Dedifferentiated amniotic fluid mesenchymal stem cell (primary cell): ENCODE results near the gene C9orf43.
"Not testable (repeated sequence)": the region's sequence is repeated elsewhere in the genome, so short reads cannot be mapped to it uniquely, and the experiment has no call there.

Source experiments
- DNase-seq: peaks from one replicate; pipeline ENCODE4 v3.0.0-alpha.2; 2016; ENCODE audit errors: extremely low spot score

The C9orf43 gene, protein sequence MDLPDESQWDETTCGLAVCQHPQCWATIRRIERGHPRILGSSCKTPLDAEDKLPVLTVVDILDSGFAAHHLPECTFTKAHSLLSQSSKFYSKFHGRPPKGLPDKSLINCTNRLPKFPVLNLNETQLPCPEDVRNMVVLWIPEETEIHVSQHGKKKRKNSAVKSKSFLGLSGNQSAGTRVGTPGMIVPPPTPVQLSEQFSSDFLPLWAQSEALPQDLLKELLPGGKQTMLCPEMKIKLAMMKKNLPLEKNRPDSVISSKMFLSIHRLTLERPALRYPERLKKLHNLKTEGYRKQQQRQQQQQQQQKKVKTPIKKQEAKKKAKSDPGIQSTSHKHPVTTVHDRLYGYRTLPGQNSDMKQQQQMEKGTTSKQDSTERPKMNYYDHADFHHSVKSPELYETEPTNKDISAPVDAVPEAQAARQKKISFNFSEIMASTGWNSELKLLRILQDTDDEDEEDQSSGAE

DNA sequence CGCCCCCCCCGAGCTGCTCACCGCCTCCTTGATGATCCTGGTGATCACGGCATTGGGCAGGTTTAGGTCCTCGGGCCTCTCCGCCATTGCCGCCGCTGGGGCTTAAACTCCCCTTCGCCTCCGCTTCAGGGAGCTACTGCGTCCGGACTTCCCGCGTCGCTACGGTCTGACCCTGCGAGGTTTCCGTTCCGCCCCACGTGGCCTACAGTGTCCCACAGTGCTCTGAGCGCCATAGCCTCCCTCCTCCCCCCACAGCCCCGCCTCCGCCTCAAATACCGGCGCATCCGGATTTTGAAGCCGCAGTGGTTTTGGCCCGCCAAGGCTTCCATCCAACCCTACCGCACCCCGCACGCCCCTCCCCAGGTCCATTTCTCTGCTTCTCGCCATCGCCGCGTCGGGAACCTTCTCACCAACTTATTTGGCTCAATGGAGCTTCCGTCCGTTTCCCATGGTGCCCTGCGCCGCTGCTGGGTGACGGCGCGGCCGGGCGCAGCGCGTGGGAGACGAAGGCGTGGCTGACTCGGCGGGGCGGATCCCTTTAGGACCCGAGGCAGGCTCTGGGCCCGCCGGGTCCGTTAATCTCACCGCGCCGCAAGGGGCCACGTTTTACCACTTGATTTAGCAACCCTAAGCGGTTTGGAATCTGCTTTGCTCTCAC, at the start of gene C9orf43, which contains the start of gene POLE3:
TSS of gene C9orf43 (plus strand) at position 541 of the 658 bp plus-strand sequence. CDS start 2,747 bp downstream, outside the sequence.
TSS of gene POLE3 (minus strand) at position 469 of the 658 bp plus-strand sequence. CDS start at position 87, 382 bp downstream.
- peak; percentile 96 for DNase-seq

DNA sequence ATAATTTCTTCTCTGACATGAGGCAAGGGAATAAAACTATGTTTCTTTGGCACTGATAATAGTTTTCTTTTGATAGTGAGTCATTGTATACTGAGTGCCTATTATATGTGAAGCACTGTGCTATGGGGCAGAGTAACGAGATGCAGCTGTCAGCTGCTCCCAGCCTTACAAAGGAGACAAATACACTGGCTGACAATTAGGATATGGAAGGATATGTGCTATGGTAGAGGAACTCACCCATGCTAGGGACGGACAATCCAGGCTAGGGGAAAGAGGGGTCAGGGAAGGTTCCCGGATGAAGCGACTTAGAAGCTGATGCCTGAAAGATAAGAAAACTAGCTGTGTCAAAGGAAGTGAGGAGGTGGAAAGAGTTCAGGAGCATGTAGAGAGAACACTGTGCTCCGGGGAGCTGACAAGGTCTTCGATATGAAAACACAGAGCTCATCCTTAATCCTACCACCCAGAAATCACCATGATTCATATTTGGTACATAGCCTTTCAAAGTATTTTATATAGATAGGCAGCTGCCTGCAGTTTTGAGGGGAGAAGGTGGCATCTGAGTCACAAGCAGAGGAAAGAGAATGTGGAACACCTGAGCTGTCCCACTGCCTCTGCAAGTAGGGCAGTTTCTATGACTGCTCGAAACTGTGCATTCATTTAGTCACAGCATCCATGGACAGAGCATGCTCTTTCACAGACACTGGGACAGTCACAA, 49.1 kb upstream of the C9orf43 start:
- no peak for DNase-seq

DNA sequence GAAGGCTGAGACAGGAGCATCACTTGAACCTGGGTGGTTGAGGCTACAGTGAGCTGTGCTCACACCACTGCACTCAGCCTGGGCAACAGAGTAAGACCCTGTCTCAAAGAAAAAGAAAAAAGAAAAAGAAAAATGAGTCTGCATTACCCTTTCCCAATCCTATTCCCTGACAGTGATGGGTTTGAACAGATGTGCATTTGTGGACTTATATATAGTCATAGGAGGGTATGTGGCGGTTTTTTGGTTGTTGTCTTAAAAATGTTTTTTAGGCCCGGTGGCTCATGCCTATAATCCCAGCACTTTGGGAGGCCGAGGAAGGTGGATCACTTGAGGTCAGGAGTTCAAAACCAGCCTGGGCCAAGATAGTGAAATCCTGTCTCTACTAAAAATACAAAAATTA, 47.2 kb upstream of the C9orf43 start:
- DNase-seq = no peak

DNA sequence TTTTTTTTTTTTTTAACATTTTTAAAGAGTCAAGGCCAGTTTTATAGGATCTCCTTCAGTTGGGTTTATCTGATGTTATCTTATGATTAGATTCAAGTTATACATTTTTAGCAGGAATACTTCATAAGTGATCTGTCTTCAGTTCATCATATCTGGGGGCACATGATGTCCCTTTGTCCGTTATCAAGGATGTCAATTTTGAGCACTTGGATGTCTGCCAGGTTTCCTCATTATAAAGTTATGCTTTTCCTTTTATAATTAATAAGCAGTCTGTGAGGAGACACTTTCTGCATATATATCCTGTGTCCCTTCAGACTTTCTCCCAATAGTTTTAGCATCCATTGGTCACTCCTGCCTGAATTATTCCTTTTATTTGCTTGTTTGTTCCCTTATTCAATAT, 45.6 kb upstream of the C9orf43 start:
- DNase-seq = no peak

DNA sequence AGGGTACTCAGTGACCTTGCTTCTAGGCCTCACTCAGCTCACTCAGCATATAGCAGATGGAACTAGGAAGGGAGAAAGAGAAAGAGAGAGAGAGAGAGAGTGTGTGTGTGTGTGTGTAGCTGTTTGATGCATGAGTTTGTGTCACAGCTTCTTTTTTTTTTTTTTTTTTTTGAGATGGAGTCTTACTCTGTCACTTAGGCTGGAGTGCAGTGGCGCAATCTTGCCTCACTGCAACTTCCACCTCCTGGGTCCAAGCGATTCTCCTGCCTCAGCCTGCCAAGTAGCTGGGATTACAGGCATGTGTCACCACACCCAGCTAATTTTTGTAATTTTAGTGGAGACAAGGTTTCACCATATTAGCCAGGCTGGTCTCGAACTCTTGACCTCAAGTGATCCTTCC, 44.9 kb upstream of the C9orf43 start:
- DNase-seq = not testable (repeated sequence)

DNA sequence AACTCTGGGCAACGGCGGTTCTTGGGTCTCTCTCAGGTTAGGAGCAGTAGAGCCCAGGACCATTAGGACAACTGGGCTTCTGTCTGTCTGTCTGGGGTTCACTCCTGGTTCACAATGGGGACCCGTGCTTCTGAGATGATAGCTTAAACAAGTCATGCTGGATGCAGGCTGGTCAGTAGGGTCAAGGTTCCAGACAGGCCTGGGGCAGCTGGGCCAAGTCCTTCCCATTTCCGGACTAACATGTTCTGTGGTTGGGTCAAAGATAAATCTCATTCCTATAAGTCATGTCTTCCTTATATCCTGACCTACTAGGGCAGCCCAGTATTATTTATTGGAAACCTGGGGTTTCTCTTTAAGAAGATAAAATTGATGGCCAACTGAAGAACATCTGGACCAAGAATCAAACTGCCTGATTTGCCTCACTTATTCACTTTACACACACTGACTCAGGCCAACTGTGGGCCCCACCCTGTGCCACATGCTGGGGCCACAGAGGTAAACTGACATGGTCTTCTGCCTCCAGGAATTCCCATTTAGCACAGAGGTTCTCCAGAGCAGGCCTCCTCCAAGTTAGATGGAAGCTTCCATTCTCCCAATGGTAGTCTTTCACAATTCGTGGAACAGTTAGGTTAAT, 42.1 kb upstream of the C9orf43 start:
- no peak for DNase-seq

DNA sequence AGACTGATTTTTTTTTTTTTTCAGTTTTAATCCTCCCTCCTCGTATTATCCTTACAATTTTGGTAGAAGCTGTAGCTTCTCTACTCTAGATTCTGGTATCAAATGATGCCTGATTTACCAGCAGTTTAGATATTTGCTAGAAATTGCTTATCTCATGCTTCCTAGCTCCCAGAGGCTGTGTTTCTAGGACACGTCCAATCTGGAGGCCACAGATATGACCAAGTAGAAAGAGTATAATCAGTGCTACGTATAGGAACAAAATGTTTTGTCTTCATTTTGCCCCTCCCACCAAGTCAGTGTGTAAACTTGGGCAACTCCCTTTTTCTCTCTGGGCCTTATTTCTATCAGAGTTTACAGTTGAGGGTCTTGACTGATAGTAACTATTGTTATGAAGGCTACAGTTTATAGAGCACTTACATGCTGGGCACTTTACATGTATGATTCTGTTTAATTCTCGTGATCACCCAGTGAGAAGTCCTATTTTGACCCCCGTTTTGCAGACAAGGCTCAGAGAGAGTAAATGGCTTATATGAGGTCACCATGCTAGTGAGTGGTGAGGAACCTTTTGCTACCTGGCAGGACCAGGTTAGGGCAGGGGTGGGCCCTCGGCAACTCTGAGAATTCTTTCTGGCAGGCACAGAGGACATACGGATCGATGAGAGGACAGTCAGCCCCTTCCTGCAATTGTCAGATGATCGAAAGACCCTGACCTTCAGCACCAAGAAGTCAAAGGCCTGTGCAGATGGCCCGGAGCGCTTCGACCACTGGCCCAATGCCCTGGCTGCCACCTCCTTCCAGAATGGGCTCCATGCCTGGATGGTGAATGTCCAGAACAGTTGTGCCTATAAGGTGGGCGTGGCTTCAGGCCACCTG, 41.3 kb upstream of the C9orf43 start:
- DNase-seq = no peak

DNA sequence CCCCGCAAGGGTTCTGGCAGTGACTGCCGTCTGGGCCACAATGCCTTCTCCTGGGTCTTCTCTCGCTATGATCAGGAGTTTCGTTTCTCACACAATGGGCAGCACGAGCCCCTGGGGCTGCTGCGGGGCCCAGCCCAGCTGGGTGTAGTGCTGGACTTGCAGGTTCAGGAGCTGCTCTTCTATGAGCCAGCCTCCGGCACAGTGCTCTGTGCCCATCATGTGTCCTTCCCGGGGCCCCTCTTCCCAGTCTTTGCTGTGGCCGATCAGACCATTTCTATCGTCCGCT, 40.7 kb upstream of the C9orf43 start:
- no peak for DNase-seq

DNA sequence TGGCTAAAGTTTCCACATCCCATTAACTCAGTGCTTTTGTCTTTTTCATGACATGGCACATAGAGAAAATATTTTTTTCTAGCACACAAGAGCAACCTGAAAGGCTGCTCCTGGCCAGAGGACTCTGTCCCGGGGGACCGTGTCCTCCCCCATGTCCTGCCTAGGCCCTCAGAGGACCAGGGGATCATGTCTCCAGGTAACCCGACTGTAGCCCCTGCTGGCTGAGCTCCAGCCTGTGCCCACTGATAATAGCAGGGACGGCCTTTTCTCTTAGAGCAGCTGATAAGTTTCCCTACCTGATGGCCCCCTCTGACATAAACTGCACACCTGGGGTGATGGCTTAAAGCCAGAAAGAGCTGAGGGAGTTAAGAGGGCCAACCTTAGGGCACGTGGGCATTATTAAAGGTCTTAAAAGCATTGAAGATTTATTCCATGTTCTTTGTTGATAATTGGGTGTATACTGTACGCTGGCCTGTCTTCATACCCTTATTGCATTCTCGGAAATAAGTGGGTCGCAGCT, 39.7 kb upstream of the C9orf43 start:
- DNase-seq = no peak

DNA sequence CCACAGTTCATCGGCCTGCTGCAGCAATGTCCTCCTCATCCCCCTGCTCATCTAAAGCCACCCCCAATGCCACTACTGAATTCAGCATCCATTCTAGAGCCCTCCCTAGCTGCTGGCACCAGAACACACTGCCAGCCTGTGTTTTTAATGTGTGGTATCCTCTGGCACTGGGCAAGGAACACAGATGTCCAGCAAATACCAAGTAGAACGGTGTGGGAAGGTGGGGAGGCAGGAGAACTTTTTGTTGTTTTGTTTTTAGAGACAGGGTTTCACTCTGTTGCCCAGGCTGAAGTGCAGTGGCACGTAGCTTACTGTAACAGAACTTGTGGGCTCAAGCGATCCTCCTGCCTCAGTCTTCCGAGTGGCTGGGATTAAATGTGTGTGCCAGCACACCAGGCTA, 38.5 kb upstream of the C9orf43 start:
- no peak for DNase-seq

DNA sequence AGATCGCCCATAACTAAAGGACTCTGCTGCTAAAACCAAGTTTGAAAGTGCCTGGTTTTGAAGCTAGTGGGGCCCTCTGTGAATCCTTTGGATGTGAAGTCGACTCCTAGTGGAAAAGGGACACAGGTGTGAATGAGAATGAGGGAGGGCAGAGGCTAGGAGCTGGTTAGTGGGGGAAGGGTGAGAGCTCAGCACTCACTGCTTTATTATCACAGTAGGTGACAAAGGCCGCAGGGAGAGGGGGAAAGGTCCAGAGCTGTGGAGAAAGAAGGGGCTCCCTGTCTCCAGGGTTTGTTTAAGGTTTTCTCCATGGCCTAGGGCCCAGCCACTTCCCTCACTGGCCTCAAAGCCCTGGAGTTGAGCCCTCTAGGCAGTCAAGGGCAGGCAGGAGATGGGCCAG, 37.3 kb upstream of the C9orf43 start:
- DNase-seq = no peak

DNA sequence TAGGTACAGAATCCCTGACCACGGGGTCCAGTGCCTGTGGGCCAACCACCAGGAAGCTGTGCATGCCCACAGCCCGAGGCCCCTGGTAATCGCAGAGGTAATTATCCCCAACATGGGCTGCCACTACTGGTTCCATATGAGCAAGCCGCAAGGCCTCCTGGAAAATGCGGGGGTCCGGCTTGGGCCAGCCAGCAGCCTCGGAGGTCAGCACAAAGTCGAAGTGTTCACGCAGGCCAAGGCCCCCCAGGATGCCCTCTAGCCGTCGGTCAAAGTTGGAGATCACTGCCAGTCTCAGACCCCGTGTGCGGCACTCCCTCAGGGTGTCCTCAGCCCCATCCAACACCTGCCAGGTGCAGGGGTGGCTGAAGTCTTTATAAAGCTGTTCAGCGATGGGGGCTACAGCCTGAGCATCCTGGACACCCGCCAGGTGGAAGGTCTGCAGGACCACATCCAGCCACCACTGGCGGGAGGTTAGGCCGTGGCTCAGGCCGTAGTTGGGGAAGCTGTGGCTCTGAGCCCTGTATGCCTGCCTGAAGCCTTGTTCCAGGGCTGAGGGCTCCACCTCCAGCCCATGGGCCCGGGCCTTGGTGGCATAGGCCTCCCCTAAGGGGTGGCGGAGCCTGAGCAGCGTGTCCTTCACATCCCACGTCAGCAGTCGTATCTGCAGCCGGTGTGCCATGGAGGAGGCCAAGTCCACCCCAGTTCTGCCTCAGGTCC, 36.7 kb upstream of the C9orf43 start:
- DNase-seq = no peak

DNA sequence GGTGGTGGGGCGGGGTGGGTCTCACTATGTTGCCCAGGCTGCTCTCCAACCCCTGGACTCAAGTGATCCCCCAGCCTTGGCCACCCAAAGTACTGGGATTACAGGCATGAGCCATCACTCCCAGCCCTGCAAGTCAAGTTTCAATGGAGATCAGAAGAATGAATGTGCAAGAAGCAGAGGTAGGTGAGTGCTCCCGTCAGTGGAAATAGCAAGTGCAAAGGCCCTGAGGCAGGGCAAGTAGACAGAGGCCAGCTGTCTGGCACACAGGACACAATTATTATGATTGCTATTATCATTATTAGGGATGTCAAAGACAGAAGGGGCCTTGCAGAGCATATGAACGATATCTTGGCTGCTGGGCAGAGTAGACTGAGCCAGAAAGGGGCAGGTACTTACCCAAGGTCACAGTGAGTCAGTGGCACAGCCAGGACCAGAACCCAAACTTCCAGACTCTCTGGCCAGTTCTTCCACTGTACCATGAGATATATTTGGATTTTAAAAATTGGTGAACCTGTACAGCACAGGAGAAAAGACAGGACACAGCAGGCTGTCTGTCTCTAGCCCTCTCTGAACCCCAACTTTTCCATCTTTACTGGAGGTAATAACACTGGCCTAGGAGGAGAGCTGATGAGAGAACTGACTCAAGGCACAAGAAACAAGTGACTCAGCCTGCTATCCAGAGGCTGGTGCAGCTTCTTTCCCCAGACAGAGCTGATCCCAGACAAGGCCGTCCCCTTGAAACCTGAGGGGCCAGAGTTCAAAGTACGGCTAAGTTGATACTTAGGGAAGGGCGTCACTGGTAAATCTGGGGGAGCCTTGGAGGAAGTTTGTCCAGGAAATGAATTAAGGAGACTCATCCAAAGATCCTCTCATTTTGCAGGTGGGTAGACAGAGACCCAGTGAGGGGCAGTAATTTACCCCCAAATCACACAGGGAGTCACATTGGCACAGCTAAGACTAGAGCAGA, 35.2 kb upstream of the C9orf43 start:
- no peak for DNase-seq

DNA sequence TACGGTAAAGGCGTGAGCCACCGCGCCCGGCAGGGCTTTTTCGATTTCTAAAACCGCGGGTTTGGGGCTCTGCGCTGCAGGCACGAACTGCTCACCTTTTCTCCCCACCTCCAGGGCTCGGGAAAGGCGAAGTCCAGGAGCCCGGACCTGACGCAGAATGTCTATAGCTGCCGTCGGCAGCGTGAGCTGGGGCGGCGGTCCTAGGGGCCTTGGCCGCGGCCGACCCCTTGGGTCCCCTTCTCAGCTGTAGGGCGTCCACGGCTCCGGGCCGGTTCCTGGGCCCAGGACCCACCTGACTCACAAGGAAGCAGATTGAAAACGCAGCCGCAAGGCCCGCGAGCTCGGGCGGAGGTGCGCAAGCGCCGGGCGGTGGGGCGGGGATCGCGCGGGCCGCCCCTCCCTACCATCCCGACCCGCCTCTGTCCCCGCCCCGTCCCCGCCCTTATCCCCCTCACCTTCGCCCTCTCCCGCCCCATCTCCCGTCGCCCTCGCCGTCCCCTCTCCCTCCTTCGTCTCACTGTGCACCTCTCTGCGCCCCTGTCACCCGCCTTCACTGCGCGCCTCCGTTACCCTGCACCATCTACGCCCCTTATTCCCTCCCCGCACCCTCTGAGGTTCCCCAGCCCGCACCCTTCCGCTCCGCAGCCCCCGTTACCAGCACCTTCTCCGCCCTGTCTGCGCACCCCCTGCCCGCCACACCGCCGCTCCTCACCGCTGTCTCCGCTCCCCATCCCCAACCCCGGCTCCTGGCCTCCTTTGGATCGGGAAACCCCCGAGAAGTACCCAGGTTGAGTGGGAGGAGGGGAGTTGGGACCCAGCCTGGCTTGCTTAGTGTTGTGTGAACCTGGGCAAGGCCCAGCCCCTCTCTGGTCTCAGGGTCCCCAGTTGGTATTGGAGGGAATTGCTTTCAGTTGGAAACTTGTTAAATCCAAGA, 33.6 kb upstream of the C9orf43 start, which contains the start of gene HDHD3:
TSS of gene HDHD3 (minus strand) at position 353 of the 934 bp plus-strand sequence. CDS start 2,632 bp downstream, outside the sequence.
- peak; percentile 37 for DNase-seq

DNA sequence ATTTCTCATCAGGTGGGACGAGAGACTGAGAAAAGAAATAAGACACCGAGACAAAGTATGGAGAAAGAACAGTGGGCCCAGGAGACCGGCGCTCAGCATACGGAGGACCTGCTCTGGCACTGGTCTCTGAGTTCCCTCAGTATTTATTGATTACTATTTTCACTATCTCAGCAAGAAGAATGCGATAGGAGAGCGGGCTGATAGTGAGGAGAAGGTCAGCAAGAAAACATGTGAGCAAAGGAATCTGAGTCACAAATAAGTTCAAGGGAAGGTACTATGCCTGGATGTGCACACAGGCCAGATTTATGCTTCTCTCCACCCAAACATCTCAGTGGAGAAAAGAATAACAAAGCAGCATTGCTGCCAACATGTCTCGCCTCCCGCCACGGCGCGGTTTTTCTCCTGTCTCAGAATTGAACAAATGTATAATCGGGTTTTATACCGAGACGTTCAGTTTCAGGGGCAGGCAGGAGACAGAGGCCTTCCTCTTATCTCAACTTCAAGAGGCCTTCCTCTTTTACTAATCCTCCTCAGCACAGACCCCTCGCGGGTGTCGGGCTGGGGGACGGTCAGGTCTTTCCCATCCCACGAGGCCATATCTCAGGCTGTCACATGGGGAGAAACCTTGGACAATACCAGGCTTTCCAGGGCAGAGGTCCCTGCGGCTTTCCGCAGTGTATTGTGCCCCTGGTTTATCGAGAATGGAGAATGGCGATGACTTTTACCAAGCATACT, 31.3 kb upstream of the C9orf43 start:
- DNase-seq = not testable (repeated sequence)

DNA sequence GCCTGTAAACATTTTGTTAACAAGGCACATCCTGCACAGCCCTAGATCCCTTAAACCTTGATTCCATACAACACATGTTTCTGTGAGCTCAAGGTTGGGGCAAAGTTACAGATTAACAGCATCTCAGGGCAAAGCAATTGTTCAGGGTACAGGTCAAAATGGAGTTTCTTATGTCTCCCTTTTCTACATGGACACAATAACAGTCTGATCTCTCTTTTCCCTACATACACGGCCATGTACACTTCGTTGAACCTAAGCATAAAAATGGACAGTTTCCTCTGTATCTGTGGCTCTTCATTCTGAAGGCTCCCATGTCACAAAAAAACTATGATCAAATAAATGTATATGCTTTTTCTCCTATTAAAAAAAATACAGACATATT, 30.7 kb upstream of the C9orf43 start:
- not testable (repeated sequence) for DNase-seq

DNA sequence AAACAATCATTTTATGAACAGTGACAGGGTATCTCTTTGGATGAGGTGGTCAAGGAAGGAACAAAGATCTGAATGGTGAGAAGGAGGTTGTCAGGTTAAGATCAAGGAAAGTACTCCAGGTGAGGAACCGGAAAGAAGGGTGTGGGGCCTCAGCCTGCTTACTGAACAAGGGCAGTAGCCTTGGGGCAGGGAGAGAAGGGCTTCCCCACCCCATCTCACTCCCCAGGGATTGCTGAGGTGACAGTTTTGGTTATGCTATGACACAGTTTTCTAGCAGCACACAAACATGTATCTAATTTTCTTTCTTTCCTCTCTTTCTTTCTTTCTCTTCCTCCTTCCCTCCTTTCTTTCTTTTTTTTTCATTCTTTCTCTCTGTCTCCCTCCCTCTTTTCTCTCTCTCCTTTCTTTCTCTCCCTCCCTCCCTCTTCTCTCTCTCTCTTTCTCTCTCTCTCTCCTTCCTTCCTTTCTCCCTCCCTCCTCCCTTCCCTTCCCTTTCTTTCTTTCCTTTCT, 29.6 kb upstream of the C9orf43 start:
- no peak for DNase-seq
